Suprapubic skin (tissue), 4 donors: Measurements from ENCODE around the gene ZCCHC17. TPM values are rescaled to one million over a fixed set of nuclear protein-coding genes. Genes with fewer than 3 reads are reported as not detected.

ENCODE experiments used
- DNase-seq, 2 donors: peaks; one replicate each; pipeline ENCODE4 v3.0.0-alpha.2; 2019; ENCODE audit warnings: low spot score in 2 of 2
- H3K27ac ChIP-seq: fragments of 200-600 bp; sonication (generic); one replicate; pipeline ENCODE4 v1.5.1; 2019
- H3K27me3 ChIP-seq: fragments of 200-600 bp; sonication (generic); one replicate; pipeline ENCODE4 v1.5.1; 2019
- H3K36me3 ChIP-seq: fragments of 200-600 bp; sonication (generic); one replicate; pipeline ENCODE4 v1.5.1; 2019
- H3K4me1 ChIP-seq: fragments of 200-600 bp; sonication (generic); one replicate; pipeline ENCODE4 v1.5.1; 2019
- H3K4me3 ChIP-seq: fragments of 200-600 bp; sonication (generic); one replicate; pipeline ENCODE4 v1.5.1; 2019; ENCODE audit warnings: mild to moderate bottlenecking
- H3K9me3 ChIP-seq: fragments of 200-600 bp; sonication (generic); one replicate; pipeline ENCODE4 v1.5.1; 2019
- CTCF ChIP-seq, 2 donors: fragments of 200-600 bp in 1 of 2; fragments of 450-650 bp in 1 of 2; sonication (generic) in 1 of 2; IDR thresholded peaks; one replicate each; pipeline ENCODE4 v1.5.1; 2016 to 2019; ENCODE audit warnings: antibody characterized with exemption in 2 of 2, mild to moderate bottlenecking in 1 of 2, moderate library complexity in 1 of 2
- EP300 ChIP-seq: sonication (generic); formaldehyde crosslinking; IDR thresholded peaks from one replicate; pipeline ENCODE4 v1.6.1; 2017; ENCODE audit warnings: antibody characterized with exemption
- POLR2A ChIP-seq, 2 donors: fragments of 450-650 bp; IDR thresholded peaks; one replicate each; pipeline ENCODE4 v1.6.1; 2017; ENCODE audit warnings: antibody characterized with exemption in 2 of 2, mild to moderate bottlenecking in 2 of 2, moderate library complexity in 2 of 2
- POLR2AphosphoS5 ChIP-seq, 3 donors: sonication (generic); formaldehyde crosslinking; IDR thresholded peaks; one replicate each; pipeline ENCODE4 v1.6.1; 2017; ENCODE audit warnings: antibody characterized with exemption in 3 of 3
- WGBS: methylation state at CpG from one replicate; pipeline ENCODE4 v1.1.5; 2018; 5-methylcytosine and 5-hydroxymethylcytosine counted together
- total RNA-seq, 4 donors: library from RNA; depleted of rRNA; stranded (reverse); fragments of >200 nt; gene quantifications; one replicate each; pipeline ENCODE4 v1.1.0, GENCODE V29; 2016

Gene ZCCHC17
- total RNA-seq, 4 donors from 2014 or later, result 17.9 to 26.3 (median 23.1) TPM

- Histone ChIP-seq H3K4me1 (peaks cover 37% of the 10 kb centered on the region), H3K27ac (peak within 1 kb of the TSS; percentile 80), H3K27me3 (no peaks in the 10 kb centered on the region), H3K36me3 (no peaks in the 10 kb centered on the region), H3K4me3 (peak within 1 kb of the TSS; percentile 73), H3K9me3 (no peaks in the 10 kb centered on the region)
- TF ChIP-seq CTCF (IDR thresholded peaks at IDR 0.05) (no peak), EP300 (no peak), POLR2AphosphoS5 (IDR thresholded peaks at IDR 0.05) (no peak), POLR2A (IDR thresholded peaks at IDR 0.05) (no peak)
- WGBS, result 4% methylated on average over 15 of the region's 63 CpGs
- no peak for DNase-seq
Measured at GRCh38 chr1:31412732-31413404, 116.0 kb downstream of the ZCCHC17 start, which contains the start of gene SERINC2. Gene SERINC2 (plus strand): TSS chr1:31413213. CDS start chr1:31413266, 53 bp downstream.

DNA sequence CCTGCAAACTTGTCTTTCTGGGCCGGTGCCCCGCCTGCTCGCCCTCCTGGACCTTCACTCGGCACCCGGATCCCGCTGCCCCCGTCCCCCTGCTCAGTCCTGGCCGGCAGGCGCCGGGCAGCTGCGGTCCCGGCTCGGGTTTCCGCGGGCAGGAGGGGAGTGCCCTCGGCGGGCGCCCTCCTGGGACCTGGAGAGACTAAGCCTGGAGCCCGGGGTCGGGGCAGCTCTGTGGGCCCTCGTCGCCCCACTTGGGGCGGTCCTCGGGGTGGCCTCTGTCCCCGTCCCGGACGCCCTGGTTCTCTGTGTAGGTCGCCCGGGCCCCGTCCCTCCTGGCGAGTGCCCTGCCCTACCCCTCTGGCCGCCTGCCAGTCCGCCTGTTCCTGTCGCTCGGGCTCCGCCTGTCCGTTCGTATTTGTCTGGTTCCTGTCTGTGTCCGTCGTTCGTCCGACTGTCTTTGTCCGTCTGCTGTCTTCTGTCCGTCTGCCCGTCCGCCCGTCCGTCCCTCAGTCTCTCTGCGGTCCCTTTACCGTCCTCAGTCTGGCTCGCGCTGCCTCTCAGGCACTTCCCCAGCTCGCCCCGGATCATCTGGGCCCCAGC, 116.7 kb downstream of the ZCCHC17 start:
- Histone ChIP-seq H3K27me3 (no peaks in the 10 kb centered on the region), H3K4me3 (peak overlapping the region; percentile 73), H3K4me1 (peaks cover 37% of the 10 kb centered on the region), H3K9me3 (no peaks in the 10 kb centered on the region), H3K36me3 (no peaks in the 10 kb centered on the region), H3K27ac (peak overlapping the region; percentile 80)
- 3% methylated on average over 21 of the region's 54 CpGs for WGBS
- no peak for TF ChIP-seq EP300
- TF ChIP-seq POLR2A (IDR thresholded peaks at IDR 0.05), result no peak
- no peak for TF ChIP-seq POLR2AphosphoS5 (IDR thresholded peaks at IDR 0.05)
- peak; percentile 85 to 92 for DNase-seq

Other genes with a start within 250 kb of the ZCCHC17 start
- 100 to 1,000 TPM; 100 to 132 (median 110) TPM for gene PUM1, start 231.3 kb upstream of the ZCCHC17 start, total RNA-seq
- gene NKAIN1, start 57.1 kb upstream of the ZCCHC17 start, total RNA-seq, result 1 to 10 TPM in 3 of 4 donors, under 1 TPM in 1; 0.64 to 2.5 (median 1.5) TPM
- 10 to 100 TPM; 39.3 to 70.3 (median 56.0) TPM for gene SNRNP40, start 244 bp upstream of the ZCCHC17 start, total RNA-seq
- 1 to 10 TPM; 1.5 to 5.6 (median 3.3) TPM for gene FABP3, start 76.0 kb downstream of the ZCCHC17 start, total RNA-seq
- 10 to 100 TPM; 52.9 to 95.6 (median 68.3) TPM for gene SERINC2, start 116.2 kb downstream of the ZCCHC17 start, total RNA-seq